Spleen (tissue), 11 donors: ENCODE measurements around the gene CRB2. TPM values are rescaled to one million over a fixed set of nuclear protein-coding genes. Genes with fewer than 3 reads are reported as not detected.

ENCODE experiments used
- DNase-seq: peaks from one replicate; pipeline ENCODE4 v3.0.0-alpha.2; 2020
- H3K27ac ChIP-seq, 8 donors: fragments of 200-600 bp; sonication (generic) in 7 of 8; 1 replicate in 4 of 8; 2 replicates in 4 of 8; pipeline versions ENCODE4 v1.5.0 to v1.8.0; 2016 to 2021; ENCODE audit warnings: inconsistent platforms in 4 of 8, mild to moderate bottlenecking in 4 of 8, moderate library complexity in 1 of 8
- H3K27me3 ChIP-seq, 7 donors: fragments of 200-600 bp; sonication (generic) in 6 of 7; replicated peaks in 1 of 7; 1 replicate in 4 of 7; 2 replicates in 3 of 7; pipeline versions ENCODE4 v1.5.0 to v1.8.0; 2016 to 2021; ENCODE audit warnings: inconsistent platforms in 3 of 7, mild to moderate bottlenecking in 1 of 7
- H3K36me3 ChIP-seq, 6 donors: fragments of 200-600 bp; sonication (generic) in 5 of 6; 1 replicate in 4 of 6; 2 replicates in 2 of 6; pipeline versions ENCODE4 v1.5.0 to v1.8.0; 2016 to 2021; ENCODE audit warnings: inconsistent platforms in 2 of 6
- H3K4me1 ChIP-seq, 6 donors: fragments of 200-600 bp; sonication (generic) in 5 of 6; 1 replicate in 3 of 6; 2 replicates in 3 of 6; pipeline versions ENCODE4 v1.5.0 to v1.8.0; 2016 to 2021; ENCODE audit warnings: inconsistent platforms in 3 of 6
- H3K4me3 ChIP-seq, 8 donors: fragments of 200-600 bp; sonication (generic) in 7 of 8; 1 replicate in 4 of 8; 2 replicates in 4 of 8; pipeline versions ENCODE4 v1.5.0 to v1.8.0; 2016 to 2021; ENCODE audit warnings: inconsistent platforms in 4 of 8, mild to moderate bottlenecking in 4 of 8, moderate library complexity in 2 of 8
- H3K9me3 ChIP-seq, 8 donors: fragments of 200-600 bp; sonication (generic) in 7 of 8; 1 replicate in 4 of 8; 2 replicates in 4 of 8; pipeline versions ENCODE4 v1.5.0 to v1.8.0; 2016 to 2021; ENCODE audit warnings: inconsistent platforms in 4 of 8
- CTCF ChIP-seq, 11 experiments: fragments of 200-600 bp in 7 of 11; fragments of 450-650 bp in 4 of 11; sonication (generic) in 4 of 11; IDR thresholded peaks in 8 of 11; conservative IDR thresholded peaks in 3 of 11; 1 replicate in 7 of 11; 2 replicates in 4 of 11; pipeline versions ENCODE4 v1.4.0 to v1.8.0; 2016 to 2021; ENCODE audit warnings: antibody characterized with exemption in 11 of 11, inconsistent platforms in 4 of 11, mild to moderate bottlenecking in 1 of 11
- POLR2A ChIP-seq, 3 donors: fragments of 450-650 bp; IDR thresholded peaks; one replicate each; pipeline ENCODE4 v1.5.1; 2017; ENCODE audit warnings: antibody characterized with exemption in 3 of 3, mild to moderate bottlenecking in 1 of 3
- POLR2AphosphoS5 ChIP-seq, 3 donors: sonication (generic); formaldehyde crosslinking; IDR thresholded peaks; one replicate each; pipeline ENCODE4 v1.5.1; 2017; ENCODE audit warnings: antibody characterized with exemption in 3 of 3
- WGBS, 5 donors: extraction: QIAGEN DNeasy Blood & Tissue Kit in 3 of 5; methylation state at CpG; one replicate each; pipeline versions ENCODE4 v1.1.5 to v1.1.7; 2013 to 2018; 5-methylcytosine and 5-hydroxymethylcytosine counted together
- intact Hi-C: fragments of 100-400 bp; cut with DNase I; formaldehyde crosslinking; loops from one replicate; pipeline ENCODE4 v1.15.0; 2023; ENCODE audit warnings: low total_unique reads
- polyA plus RNA-seq, 3 donors: library from polyadenylated mRNA; stranded (reverse); fragments of 200-250 nt; gene quantifications; one replicate each; pipeline ENCODE4 v1.2.1, GENCODE V29; 2013
- total RNA-seq, 7 donors: library from RNA; depleted of rRNA in 3 of 7; stranded (reverse); fragments of >200 nt in 3 of 7; fragmentation: NEBNext Ultra II Directional in 4 of 7; extraction: Animal tissue kit (Norgen Biotek cat#: 25700) in 4 of 7; gene quantifications; one replicate each; pipeline versions ENCODE4 v1.1.0 to v1.2.1, GENCODE V29; 2016 to 2021
- donor health status: healthy with polysubstance abuse.
- donor health status: DM: no; HTN: no; CAD: no; lungs with moderate emphysema.
- donor health status: DM: no; HTN: no; CAD: no.
- donor health status: Bipolar disorder and iron deficiency.
- donor health status: healthy.
- donor health status: DM: no; HTN: no; CAD: no.
- donor health status: DM: yes; HTN: yes; CAD: no.

The CRB2 gene
- total and polyA plus RNA-seq, 10 donors, result 0.34 to 3.0 (median 1.6) TPM

DNA sequence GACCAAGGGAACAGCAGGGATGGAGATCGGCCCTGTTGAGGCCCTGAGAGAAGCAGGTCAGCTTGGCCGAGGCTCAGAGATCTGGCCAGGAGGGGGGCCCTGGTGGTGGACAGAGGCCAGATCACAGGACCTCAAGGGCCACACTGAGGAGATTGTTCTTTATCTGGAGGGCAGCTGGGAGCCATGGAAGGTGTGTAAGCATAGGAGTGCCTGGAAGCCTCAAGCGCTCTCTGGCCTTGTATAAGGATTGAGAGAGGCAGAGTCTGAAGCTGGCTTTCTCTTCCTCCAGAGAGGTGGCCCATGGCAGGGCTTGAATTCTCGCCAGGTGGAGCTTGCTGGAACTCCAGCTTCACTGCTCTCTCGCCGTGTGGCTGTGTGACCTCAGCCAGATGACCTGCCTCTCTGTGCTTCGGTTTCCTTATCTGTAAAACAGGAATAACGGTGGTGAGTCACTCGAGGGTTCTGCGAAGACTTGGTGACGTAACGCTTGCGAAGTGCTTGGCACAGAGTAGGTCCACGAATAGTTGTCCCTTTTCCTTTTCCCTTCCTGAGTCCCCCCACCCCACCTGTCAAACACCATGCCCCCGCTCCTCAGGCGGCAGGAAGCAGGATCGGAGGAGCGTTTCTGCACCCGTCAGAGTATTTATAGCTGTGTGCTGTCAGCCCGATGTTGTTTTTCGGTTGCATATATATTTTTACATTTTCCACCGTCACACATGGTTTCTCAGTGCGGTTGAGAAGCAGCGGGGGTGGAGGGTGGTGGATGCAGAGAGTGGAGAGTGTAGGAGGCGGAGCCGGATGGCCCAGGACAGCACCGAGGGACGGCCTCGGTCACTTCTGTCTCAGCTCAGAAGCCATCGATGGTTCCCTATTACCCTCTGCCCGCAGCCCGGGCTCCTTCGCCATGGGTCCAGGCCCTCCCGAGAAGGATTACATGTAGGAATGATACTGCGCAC is 17.0 kb upstream of the CRB2 start:
- no peaks in the 10 kb centered on the region for H3K36me3 ChIP-seq
- H3K9me3 ChIP-seq, result no peaks in the 10 kb centered on the region
- peak; percentile 91 for DNase-seq
- WGBS, 5 donors, result 19 to 23% (median 20%) methylated on average over 32 to 35 of the region's 35 CpGs
- peak overlapping the region; percentile 72 to 92 (median 84) for H3K27ac ChIP-seq
- no peaks in the 10 kb centered on the region for H3K27me3 ChIP-seq
- TF ChIP-seq POLR2A (IDR thresholded peaks at IDR 0.05), result no peak
- TF ChIP-seq POLR2AphosphoS5 (IDR thresholded peaks at IDR 0.05), result peak; percentile 59 to 78 (median 68)
- intact Hi-C loops, result no loop called here
- peaks cover 23 to 97% (median 71%) of the 10 kb centered on the region in 6 donors for H3K4me1 ChIP-seq
- peak overlapping the region; percentile 11 to 64 (median 28) for H3K4me3 ChIP-seq

DNA sequence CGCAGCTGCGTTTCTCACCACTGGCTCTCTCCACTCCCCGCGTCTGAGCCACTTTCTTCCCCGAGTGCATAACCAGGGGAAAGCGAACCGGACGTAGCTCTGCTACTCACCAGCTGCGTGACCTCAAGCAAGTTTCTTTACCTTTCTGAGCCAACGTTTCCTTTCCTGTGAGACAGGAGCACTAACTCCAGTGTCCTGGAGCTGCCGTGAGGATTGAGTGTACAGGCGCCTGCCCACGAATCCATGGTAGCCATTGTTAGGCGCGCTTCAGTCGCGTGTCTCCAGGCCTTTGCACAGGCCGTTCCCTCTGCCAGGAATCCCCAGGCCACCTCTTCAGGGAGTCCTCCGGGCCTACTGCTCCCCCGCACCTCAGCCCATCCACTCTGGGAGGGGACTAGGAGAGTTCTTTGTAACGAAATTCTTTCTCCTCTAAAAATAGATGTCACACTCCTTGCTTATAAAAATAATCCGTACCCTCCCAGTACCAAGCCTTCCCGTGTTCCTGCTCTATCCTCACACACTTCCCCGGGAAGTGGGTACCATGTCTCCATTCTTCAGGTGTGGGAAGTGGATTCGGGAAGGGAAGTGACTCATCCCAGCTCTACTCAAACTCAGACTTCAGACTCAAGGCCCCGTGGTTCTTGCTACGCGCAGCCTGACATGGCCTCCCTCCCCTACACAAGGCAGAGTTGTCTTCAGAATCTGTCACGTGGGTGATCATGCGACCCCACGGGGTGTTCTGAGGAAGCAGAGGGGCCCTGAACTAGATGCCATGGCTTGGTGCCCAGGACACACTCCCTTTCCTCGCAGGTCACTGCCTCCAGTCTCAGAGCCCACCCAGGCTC is 16.1 kb upstream of the CRB2 start:
- DNase-seq, result peak; percentile 88
- Histone ChIP-seq H3K9me3 (no peaks in the 10 kb centered on the region), H3K27ac (peak overlapping the region; percentile 72 to 92 (median 84)), H3K4me1 (peaks cover 23 to 100% (median 78%) of the 10 kb centered on the region in 6 donors), H3K4me3 (peak overlapping the region; percentile 11 to 64 (median 28)), H3K27me3 (no peaks in the 10 kb centered on the region), H3K36me3 (no peaks in the 10 kb centered on the region)
- intact Hi-C loops, result loop anchor here (10.0 kb wide), 1 partner anchor 235 kb away; no protein-coding TSS in a partner anchor
- TF ChIP-seq POLR2AphosphoS5 (IDR thresholded peaks at IDR 0.05) (peak in 2 of 3 donors; percentile 50 to 53), CTCF (IDR thresholded peaks at IDR 0.05 in 8 of 11, conservative IDR thresholded peaks at IDR 0.05 in 3 of 11) (no peak), POLR2A (IDR thresholded peaks at IDR 0.05) (no peak)
- 23 to 34% (median 29%) methylated on average over 23 to 32 of the region's 32 CpGs for WGBS, 5 donors

GRCh38 chr9:123341816-123342215 is 14.2 kb upstream of the CRB2 start:
- Histone ChIP-seq H3K9me3 (no peaks in the 10 kb centered on the region), H3K4me3 (no peak overlapping the region), H3K4me1 (peaks cover 18 to 92% (median 63%) of the 10 kb centered on the region in 6 donors), H3K36me3 (no peaks in the 10 kb centered on the region), H3K27me3 (no peaks in the 10 kb centered on the region), H3K27ac (peak overlapping the region in 5 of 8 donors; percentile 72 to 92 (median 84))
- no peak for TF ChIP-seq POLR2A (IDR thresholded peaks at IDR 0.05)
- TF ChIP-seq CTCF (IDR thresholded peaks at IDR 0.05 in 8 of 11, conservative IDR thresholded peaks at IDR 0.05 in 3 of 11), result no peak
- TF ChIP-seq POLR2AphosphoS5 (IDR thresholded peaks at IDR 0.05), result no peak
- intact Hi-C loops, result loop anchor here (10.0 kb wide), 1 partner anchor 237 kb away; no protein-coding TSS in a partner anchor
- WGBS, 5 donors, result 84 to 89% (median 85%) methylated on average over 6 of the region's 6 CpGs
- DNase-seq, result no peak

- peak overlapping the region; percentile 51 to 92 (median 73) for H3K27ac ChIP-seq
- H3K9me3 ChIP-seq, result no peaks in the 10 kb centered on the region
- H3K27me3 ChIP-seq, result no peaks in the 10 kb centered on the region
- no peak for DNase-seq
- no peak overlapping the region for H3K4me3 ChIP-seq
- no peaks in the 10 kb centered on the region for H3K36me3 ChIP-seq
- WGBS, 5 donors, result 76 to 90% (median 82%) methylated on average over 5 of the region's 5 CpGs
- no peak for TF ChIP-seq CTCF (IDR thresholded peaks at IDR 0.05 in 8 of 11, conservative IDR thresholded peaks at IDR 0.05 in 3 of 11)
- intact Hi-C loops, result loop anchor here (10.0 kb wide), 1 partner anchor 237 kb away; no protein-coding TSS in a partner anchor
- peaks cover 18 to 88% (median 62%) of the 10 kb centered on the region in 6 donors for H3K4me1 ChIP-seq
These were observed 13.8 kb upstream of the CRB2 start for GRCh38 chr9:123342247-123342646.
